Esophagus muscularis mucosa (tissue), 4 donors: ENCODE data around the gene ENPP4. TPM values are rescaled to one million over a fixed set of nuclear protein-coding genes. Genes with fewer than 3 reads are reported as not detected.
A peak's percentile ranks its signal among the peaks of the same experiment; 100 is the strongest.
"Not testable (repeated sequence)": the region's sequence is repeated elsewhere in the genome, so short reads cannot be mapped to it uniquely, and the experiment has no call there.

ENCODE experiments used
- DNase-seq: peaks from one replicate; pipeline ENCODE4 v3.0.0-alpha.2; 2017; ENCODE audit errors: extremely low spot score
- H3K27ac ChIP-seq, 4 donors: fragments of 200-600 bp; sonication (generic); replicated peaks in 1 of 4; 1 replicate in 3 of 4; 2 replicates in 1 of 4; pipeline ENCODE4 v1.5.1; 2016 to 2019; ENCODE audit warnings: mild to moderate bottlenecking in 1 of 4
- H3K27me3 ChIP-seq, 4 donors: fragments of 200-600 bp; sonication (generic); one replicate each; pipeline versions ENCODE4 v1.5.1 to v1.6.0; 2016 to 2019
- H3K36me3 ChIP-seq, 4 donors: fragments of 200-600 bp; sonication (generic); one replicate each; pipeline ENCODE4 v1.5.1; 2016 to 2019
- H3K4me1 ChIP-seq, 4 donors: fragments of 200-600 bp; sonication (generic); one replicate each; pipeline ENCODE4 v1.5.1; 2016 to 2019
- H3K4me3 ChIP-seq, 4 donors: fragments of 200-600 bp; sonication (generic); 1 replicate in 2 of 4; 2 replicates in 2 of 4; pipeline ENCODE4 v1.5.1; 2016 to 2019; ENCODE audit warnings: mild to moderate bottlenecking in 4 of 4, moderate library complexity in 1 of 4
- H3K9me3 ChIP-seq, 4 donors: fragments of 200-600 bp; sonication (generic); 1 replicate in 3 of 4; 2 replicates in 1 of 4; pipeline ENCODE4 v1.5.1; 2016 to 2019
- CTCF ChIP-seq, 3 experiments: fragments of 200-600 bp in 2 of 3; fragments of 450-650 bp in 1 of 3; sonication (generic) in 2 of 3; IDR thresholded peaks; one replicate each; pipeline ENCODE4 v1.5.1; 2017 to 2019; ENCODE audit warnings: antibody characterized with exemption in 3 of 3, mild to moderate bottlenecking in 2 of 3, moderate library complexity in 1 of 3
- EP300 ChIP-seq: sonication (generic); formaldehyde crosslinking; IDR thresholded peaks from one replicate; pipeline ENCODE4 v1.6.1; 2017; ENCODE audit warnings: antibody characterized with exemption
- POLR2A ChIP-seq: fragments of 450-650 bp; IDR thresholded peaks from one replicate; pipeline ENCODE4 v1.6.1; 2017; ENCODE audit warnings: antibody characterized with exemption, moderate library complexity, mild to moderate bottlenecking, low read depth
- POLR2AphosphoS5 ChIP-seq, 2 donors: sonication (generic); formaldehyde crosslinking; IDR thresholded peaks; one replicate each; pipeline ENCODE4 v1.6.1; 2017; ENCODE audit warnings: antibody characterized with exemption in 2 of 2
- WGBS: methylation state at CpG from one replicate; pipeline ENCODE4 v1.1.5; 2018; 5-methylcytosine and 5-hydroxymethylcytosine counted together
- intact Hi-C: fragments of 100-400 bp; cut with DNase I; formaldehyde crosslinking; loops from one replicate; pipeline ENCODE4 v1.15.1; 2023
- total RNA-seq, 4 donors: library from RNA; depleted of rRNA; stranded (reverse); fragments of >200 nt; gene quantifications; one replicate each; pipeline versions ENCODE4 v1.1.0 to v1.2.1, GENCODE V29; 2016

Gene ENPP4
- total RNA-seq, 4 donors from 2014 or later, result 19.0 to 38.6 (median 24.6) TPM

GRCh38 chr6:46115634-46116033, 14.2 kb upstream of the ENPP4 start:
- Histone ChIP-seq H3K27ac (no peak overlapping the region), H3K36me3 (no peaks in the 10 kb centered on the region), H3K9me3 (no peaks in the 10 kb centered on the region), H3K4me1 (no peaks in the 10 kb centered on the region), H3K27me3 (no peaks in the 10 kb centered on the region), H3K4me3 (no peak overlapping the region)
- no peak for DNase-seq
- intact Hi-C loops, result no loop called here
- TF ChIP-seq EP300 (no peak), POLR2A (no peak), CTCF (IDR thresholded peaks at IDR 0.05) (no peak), POLR2AphosphoS5 (IDR thresholded peaks at IDR 0.05) (no peak)
- 86% methylated on average over 1 of the region's 1 CpG for WGBS

- WGBS, result 80% methylated on average over 2 of the region's 2 CpGs
- Histone ChIP-seq H3K36me3 (no peaks in the 10 kb centered on the region), H3K4me3 (no peak overlapping the region), H3K27me3 (no peaks in the 10 kb centered on the region), H3K27ac (no peak overlapping the region), H3K9me3 (no peaks in the 10 kb centered on the region), H3K4me1 (no peaks in the 10 kb centered on the region)
- intact Hi-C loops, result no loop called here
- no peak for DNase-seq
- no peak for TF ChIP-seq EP300
- no peak for TF ChIP-seq POLR2AphosphoS5 (IDR thresholded peaks at IDR 0.05)
- TF ChIP-seq CTCF (IDR thresholded peaks at IDR 0.05), result no peak
- TF ChIP-seq POLR2A, result no peak
Measured at GRCh38 chr6:46116289-46116688, 13.5 kb upstream of the ENPP4 start.

- TF ChIP-seq EP300, result no peak
- no peak for TF ChIP-seq POLR2AphosphoS5 (IDR thresholded peaks at IDR 0.05)
- no peaks in the 10 kb centered on the region for H3K27me3 ChIP-seq
- WGBS, result 81% methylated on average over 1 of the region's 1 CpG
- H3K4me1 ChIP-seq, result no peaks in the 10 kb centered on the region
- intact Hi-C loops, result no loop called here
- no peak for DNase-seq
- H3K9me3 ChIP-seq, result no peaks in the 10 kb centered on the region
- no peak overlapping the region for H3K27ac ChIP-seq
- H3K4me3 ChIP-seq, result no peak overlapping the region
- no peaks in the 10 kb centered on the region for H3K36me3 ChIP-seq
Measured at GRCh38 chr6:46118157-46118556, 11.6 kb upstream of the ENPP4 start.

GRCh38 chr6:46118836-46119235, 11.0 kb upstream of the ENPP4 start:
- no peaks in the 10 kb centered on the region for H3K36me3 ChIP-seq
- intact Hi-C loops, result no loop called here
- H3K4me3 ChIP-seq, result no peak overlapping the region
- TF ChIP-seq POLR2A (no peak), EP300 (no peak), POLR2AphosphoS5 (IDR thresholded peaks at IDR 0.05) (no peak), CTCF (IDR thresholded peaks at IDR 0.05) (no peak)
- no peaks in the 10 kb centered on the region for H3K9me3 ChIP-seq
- no peaks in the 10 kb centered on the region for H3K4me1 ChIP-seq
- no peak for DNase-seq
- no peak overlapping the region for H3K27ac ChIP-seq
- 88% methylated on average over 3 of the region's 3 CpGs for WGBS
- H3K27me3 ChIP-seq, result no peaks in the 10 kb centered on the region

GRCh38 chr6:46119679-46120078, 10.1 kb upstream of the ENPP4 start:
- H3K27me3 ChIP-seq, H3K36me3 ChIP-seq, H3K27ac ChIP-seq, H3K9me3 ChIP-seq, DNase-seq, intact Hi-C loops, H3K4me1 ChIP-seq, H3K4me3 ChIP-seq: not testable (repeated sequence)
- WGBS, result 68% methylated on average over 5 of the region's 5 CpGs

GRCh38 chr6:46128476-46128875, 1.3 kb upstream of the ENPP4 start:
- peaks cover 10 to 24% (median 23%) of the 10 kb centered on the region in 4 donors for H3K4me1 ChIP-seq
- WGBS, result 59% methylated on average over 3 of the region's 3 CpGs
- H3K9me3 ChIP-seq, result no peaks in the 10 kb centered on the region
- H3K36me3 ChIP-seq, result no peaks in the 10 kb centered on the region
- no peaks in the 10 kb centered on the region for H3K27me3 ChIP-seq
- intact Hi-C loops, result no loop called here
- H3K4me3 ChIP-seq, result peak overlapping the region in 2 of 4 donors; percentile 63 to 76
- H3K27ac ChIP-seq, result no peak overlapping the region
- TF ChIP-seq EP300 (no peak), POLR2AphosphoS5 (IDR thresholded peaks at IDR 0.05) (no peak), POLR2A (no peak)
- no peak for DNase-seq
